ENCODE results near the gene MYOCOS. TPM values are rescaled to one million over a fixed set of nuclear protein-coding genes. Genes with fewer than 3 reads are reported as not detected.

MYOCOS gene
- total RNA-seq, 2 donors from 2014 or later: not detected

- H3K36me3 Mint-ChIP-seq (ENCODE audit: low read depth): no peaks in the 10 kb centered on the region
- no peaks in the 10 kb centered on the region for H3K27me3 Mint-ChIP-seq (ENCODE audit: insufficient read depth)
- WGBS, 2 experiments (ENCODE audit: insufficient coverage in 1 of 2, insufficient read length in 1 of 2): 80 to 85% methylated on average over 8 of the region's 8 CpGs
- H3K9me3 Mint-ChIP-seq: no peaks in the 10 kb centered on the region
- H3K9me3 ChIP-seq (ENCODE audit: control insufficient read depth, low read length): no peaks in the 10 kb centered on the region
- no peak for DNase-seq
- H3K9ac ChIP-seq (ENCODE audit: extremely low read depth, low read length, poor library complexity, severe bottlenecking): no peak overlapping the region
- no peaks in the 10 kb centered on the region for H3K4me1 ChIP-seq (ENCODE audit: control insufficient read depth, insufficient read depth, low read length)
- H3K4me1 Mint-ChIP-seq: peaks cover 13% of the 10 kb centered on the region
- H3K27me3 ChIP-seq (ENCODE audit: control insufficient read depth, insufficient read depth, low read length, poor library complexity, severe bottlenecking): no peaks in the 10 kb centered on the region
- no peak overlapping the region for H3K4me3 ChIP-seq (ENCODE audit: low read length)
- H3K27ac ChIP-seq (ENCODE audit: low read depth, low read length): no peak overlapping the region
- no peak overlapping the region for H3K4me3 Mint-ChIP-seq
- no peak overlapping the region for H3K27ac Mint-ChIP-seq
- no peaks in the 10 kb centered on the region for H3K36me3 ChIP-seq (ENCODE audit: control insufficient read depth, insufficient read depth, low read length)
- no peak for TF ChIP-seq CTCF (conservative IDR thresholded peaks at IDR 0.05)
Observed at GRCh38 chr1:171645553-171646248, 23.7 kb downstream of the MYOCOS start.

GRCh38 chr1:171646249-171646560 lies 24.2 kb downstream of the MYOCOS start:
- H3K36me3 Mint-ChIP-seq (ENCODE audit: low read depth): no peaks in the 10 kb centered on the region
- 91% methylated on average over 1 of the region's 1 CpG; no CpG with 5 or more reads in 1 of the 2 experiments for WGBS, 2 experiments (ENCODE audit: insufficient coverage in 1 of 2, insufficient read length in 1 of 2)
- TF ChIP-seq CTCF (conservative IDR thresholded peaks at IDR 0.05): no peak

GRCh38 chr1:171652234-171652822 lies 30.3 kb downstream of the MYOCOS start, which contains the start of gene MYOC:
TSS of gene MYOC (minus strand) at chr1:171652688. CDS start at chr1:171652611, 77 bp downstream.
- 85 to 95% methylated on average over 7 to 8 of the region's 8 CpGs for WGBS, 2 experiments (ENCODE audit: insufficient coverage in 1 of 2, insufficient read length in 1 of 2)
- H3K36me3 Mint-ChIP-seq (ENCODE audit: low read depth): no peaks in the 10 kb centered on the region
- H3K27ac Mint-ChIP-seq: no peak within 1 kb of the TSS
- no peak for DNase-seq
- Histone ChIP-seq H3K4me1 (ENCODE audit: control insufficient read depth, insufficient read depth, low read length) (peaks cover 4% of the 10 kb centered on the region), H3K9ac (ENCODE audit: extremely low read depth, low read length, poor library complexity, severe bottlenecking) (no peak within 1 kb of the TSS), H3K9me3 (ENCODE audit: control insufficient read depth, low read length) (no peaks in the 10 kb centered on the region), H3K27me3 (ENCODE audit: control insufficient read depth, insufficient read depth, low read length, poor library complexity, severe bottlenecking) (peaks cover 3% of the 10 kb centered on the region), H3K36me3 (ENCODE audit: control insufficient read depth, insufficient read depth, low read length) (no peaks in the 10 kb centered on the region), H3K27ac (ENCODE audit: low read depth, low read length) (no peak within 1 kb of the TSS), H3K4me3 (ENCODE audit: low read length) (no peak within 1 kb of the TSS)
- TF ChIP-seq CTCF (conservative IDR thresholded peaks at IDR 0.05): no peak
- no peaks in the 10 kb centered on the region for H3K9me3 Mint-ChIP-seq
- no peak within 1 kb of the TSS for H3K4me3 Mint-ChIP-seq
- peaks cover 6% of the 10 kb centered on the region for H3K4me1 Mint-ChIP-seq
- peaks cover 34% of the 10 kb centered on the region for H3K27me3 Mint-ChIP-seq (ENCODE audit: insufficient read depth)

More at GRCh38 chr1:171646249-171646560, 24.2 kb downstream of the MYOCOS start:
- no peaks in the 10 kb centered on the region for H3K27me3 ChIP-seq (ENCODE audit: control insufficient read depth, insufficient read depth, low read length, poor library complexity, severe bottlenecking)
- H3K27ac ChIP-seq (ENCODE audit: low read depth, low read length): no peak overlapping the region
- Mint-ChIP-seq H3K9me3 (no peaks in the 10 kb centered on the region), H3K27ac (no peak overlapping the region), H3K4me3 (no peak overlapping the region), H3K4me1 (peaks cover 11% of the 10 kb centered on the region), H3K27me3 (ENCODE audit: insufficient read depth) (no peaks in the 10 kb centered on the region)
- H3K36me3 ChIP-seq (ENCODE audit: control insufficient read depth, insufficient read depth, low read length): no peaks in the 10 kb centered on the region
- H3K4me3 ChIP-seq (ENCODE audit: low read length): no peak overlapping the region
- H3K4me1 ChIP-seq (ENCODE audit: control insufficient read depth, insufficient read depth, low read length): no peaks in the 10 kb centered on the region
- no peaks in the 10 kb centered on the region for H3K9me3 ChIP-seq (ENCODE audit: control insufficient read depth, low read length)
- no peak overlapping the region for H3K9ac ChIP-seq (ENCODE audit: extremely low read depth, low read length, poor library complexity, severe bottlenecking)
- no peak for DNase-seq
